H9 (cell line): ENCODE measurements around the gene NPDC1. TPM values are rescaled to one million over a fixed set of nuclear protein-coding genes. Genes with fewer than 3 reads are reported as not detected.

Experiments used
- DNase-seq: peaks from one replicate; pipeline ENCODE4 v3.0.0-alpha.2; 2017
- H2AFZ ChIP-seq: one replicate; pipeline ENCODE4 v1.6.1; 2013; ENCODE audit warnings: mild to moderate bottlenecking, low read length, control low read depth, moderate library complexity
- H2AK5ac ChIP-seq: 2 replicates; pipeline ENCODE4 v1.6.1; 2013; ENCODE audit warnings: low read length, control low read depth, mixed read lengths; ENCODE audit not compliant: insufficient read length
- H2BK120ac ChIP-seq: one replicate; pipeline ENCODE4 v1.6.1; 2013; ENCODE audit warnings: low read depth, mild to moderate bottlenecking, low read length, control low read depth, inconsistent platforms; ENCODE audit not compliant: poor library complexity, severe bottlenecking
- H2BK12ac ChIP-seq: 2 replicates; pipeline ENCODE4 v1.6.1; 2013; ENCODE audit warnings: low read length, control low read depth, mixed read lengths, low read depth; ENCODE audit not compliant: insufficient read length
- H2BK15ac ChIP-seq: 2 replicates; pipeline ENCODE4 v1.6.1; 2013; ENCODE audit warnings: low read depth, low read length, control low read depth
- H2BK20ac ChIP-seq: one replicate; pipeline ENCODE4 v1.6.1; 2013; ENCODE audit warnings: low read depth, mild to moderate bottlenecking, low read length, control low read depth, inconsistent platforms; ENCODE audit not compliant: poor library complexity, severe bottlenecking
- H2BK5ac ChIP-seq: 2 replicates; pipeline ENCODE4 v1.6.1; 2013; ENCODE audit warnings: low read length, control low read depth, mixed read lengths; ENCODE audit not compliant: insufficient read length
- H3K14ac ChIP-seq: 2 replicates; pipeline ENCODE4 v1.6.1; 2013; ENCODE audit warnings: low read length, control low read depth; ENCODE audit not compliant: insufficient read depth
- H3K18ac ChIP-seq: 2 replicates; pipeline ENCODE4 v1.6.1; 2013; ENCODE audit warnings: low read depth, mild to moderate bottlenecking, mixed read lengths, low read length, control low read depth; ENCODE audit not compliant: insufficient read length
- H3K23ac ChIP-seq: 2 replicates; pipeline ENCODE4 v1.6.1; 2013; ENCODE audit warnings: low read length, control low read depth, mixed read lengths, low read depth; ENCODE audit not compliant: insufficient read length
- H3K23me2 ChIP-seq: 2 replicates; pipeline ENCODE4 v1.6.1; 2013; ENCODE audit warnings: low read depth, mild to moderate bottlenecking, mixed read lengths, low read length, control low read depth; ENCODE audit not compliant: insufficient read length, poor library complexity, severe bottlenecking
- H3K27ac ChIP-seq: 2 replicates; pipeline ENCODE4 v1.5.1; 2013; ENCODE audit warnings: low read length, control low read depth, mixed read lengths, low read depth; ENCODE audit not compliant: insufficient read length
- H3K27me3 ChIP-seq: 2 replicates; pipeline ENCODE4 v1.6.1; 2013; ENCODE audit warnings: low read length, control low read depth, inconsistent platforms; ENCODE audit not compliant: insufficient read depth
- H3K4ac ChIP-seq: 2 replicates; pipeline ENCODE4 v1.6.1; 2013; ENCODE audit warnings: low read depth, mild to moderate bottlenecking, control low read depth, inconsistent platforms, low read length, moderate library complexity
- H3K4me1 ChIP-seq: 2 replicates; pipeline ENCODE4 v1.6.1; 2013; ENCODE audit warnings: low read length, control low read depth, inconsistent platforms; ENCODE audit not compliant: insufficient read depth
- H3K4me2 ChIP-seq: 2 replicates; pipeline ENCODE4 v1.6.1; 2013; ENCODE audit warnings: low read length, control low read depth, mixed read lengths; ENCODE audit not compliant: insufficient read length, insufficient read depth
- H3K56ac ChIP-seq: 2 replicates; pipeline ENCODE4 v1.6.1; 2013; ENCODE audit warnings: low read depth, mild to moderate bottlenecking, mixed read lengths, low read length, control low read depth; ENCODE audit not compliant: insufficient read length
- H3K79me1 ChIP-seq: 2 replicates; pipeline ENCODE4 v1.6.1; 2013; ENCODE audit warnings: low read depth, mild to moderate bottlenecking, moderate library complexity, low read length, control low read depth, inconsistent platforms; ENCODE audit not compliant: insufficient read depth, poor library complexity, severe bottlenecking
- H3K79me2 ChIP-seq: 2 replicates; pipeline ENCODE4 v1.6.1; 2013; ENCODE audit warnings: low read length, control low read depth, inconsistent platforms; ENCODE audit not compliant: insufficient read depth
- H3K9ac ChIP-seq: 2 replicates; pipeline ENCODE4 v1.6.1; 2013; ENCODE audit warnings: low read length, control low read depth, mixed read lengths; ENCODE audit not compliant: insufficient read length; ENCODE audit errors: extremely low read depth
- H3K9me3 ChIP-seq: one replicate; pipeline ENCODE4 v1.6.1; 2013; ENCODE audit warnings: low read depth, low read length, inconsistent platforms; ENCODE audit not compliant: control insufficient read depth
- H3T11ph ChIP-seq: one replicate; pipeline ENCODE4 v1.6.1; 2013; ENCODE audit warnings: mild to moderate bottlenecking, low read length, control low read depth, inconsistent platforms
- H4K20me1 ChIP-seq: one replicate; pipeline ENCODE4 v1.6.1; 2013; ENCODE audit not compliant: control insufficient read depth, insufficient read length, insufficient read depth
- H4K5ac ChIP-seq: 2 replicates; pipeline ENCODE4 v1.6.1; 2013; ENCODE audit warnings: low read depth, mild to moderate bottlenecking, mixed read lengths, low read length, control low read depth; ENCODE audit not compliant: insufficient read length
- H4K8ac ChIP-seq: replicated peaks from 2 replicates; pipeline ENCODE4 v1.6.1; 2013; ENCODE audit warnings: low read length, control low read depth, mixed read lengths, low read depth; ENCODE audit not compliant: insufficient read length
- H4K91ac ChIP-seq: 2 replicates; pipeline ENCODE4 v1.6.1; 2013; ENCODE audit warnings: low read depth, mild to moderate bottlenecking, moderate library complexity, mixed read lengths, low read length, control low read depth; ENCODE audit not compliant: insufficient read length
- H3K27ac Mint-ChIP-seq, 3 experiments: 2 replicates in 2 of 3; 3 replicates in 1 of 3; pipeline ENCODE4 v1.8.0; 2020 to 2021; ENCODE audit warnings: mixed read lengths in 3 of 3, mild to moderate bottlenecking in 1 of 3, moderate library complexity in 1 of 3
- H3K27me3 Mint-ChIP-seq: 2 replicates; pipeline ENCODE4 v1.8.0; 2021; ENCODE audit warnings: low read depth, mild to moderate bottlenecking, moderate library complexity, mixed read lengths
- H3K36me3 Mint-ChIP-seq, 3 experiments: 2 replicates in 2 of 3; 3 replicates in 1 of 3; pipeline ENCODE4 v1.8.0; 2020 to 2021; ENCODE audit warnings: low read depth in 3 of 3, mixed read lengths in 3 of 3; ENCODE audit not compliant: insufficient read depth in 1 of 3
- H3K4me1 Mint-ChIP-seq, 2 experiments: 2 replicates each; pipeline ENCODE4 v1.8.0; 2020; ENCODE audit warnings: mixed read lengths in 2 of 2
- H3K4me3 Mint-ChIP-seq, 2 experiments: 2 replicates in 1 of 2; 3 replicates in 1 of 2; pipeline ENCODE4 v1.8.0; 2020 to 2021; ENCODE audit warnings: mild to moderate bottlenecking in 2 of 2, mixed read lengths in 2 of 2, moderate library complexity in 1 of 2
- H3K9me3 Mint-ChIP-seq, 2 experiments: 2 replicates in 1 of 2; 3 replicates in 1 of 2; pipeline ENCODE4 v1.8.0; 2020; ENCODE audit warnings: mild to moderate bottlenecking in 2 of 2, mixed read lengths in 2 of 2, moderate library complexity in 1 of 2
- WGBS: extraction: QIAGEN DNeasy Blood & Tissue Kit; methylation state at CpG from one replicate; pipeline ENCODE4 v1.1.7; 2013; ENCODE audit warnings: missing lambda C conversion rate, low lambda C conversion rate, mixed read lengths; ENCODE audit not compliant: insufficient read length; ENCODE audit errors: extremely low coverage; 5-methylcytosine and 5-hydroxymethylcytosine counted together
- total RNA-seq: library from RNA; stranded (reverse); gene quantifications from 2 replicates; pipeline ENCODE4 v1.2.1, GENCODE V29; 2021
- TF ChIP-seq, protein P1 (sequence below): fragments of 200-600 bp; sonication (generic); conservative IDR thresholded peaks from 3 replicates; pipeline ENCODE4 v1.8.0; 2021; ENCODE audit warnings: antibody characterized with exemption, mild to moderate bottlenecking

Gene NPDC1
- total RNA-seq, 1 experiment from 2014 or later: 57.6 TPM

DNA sequence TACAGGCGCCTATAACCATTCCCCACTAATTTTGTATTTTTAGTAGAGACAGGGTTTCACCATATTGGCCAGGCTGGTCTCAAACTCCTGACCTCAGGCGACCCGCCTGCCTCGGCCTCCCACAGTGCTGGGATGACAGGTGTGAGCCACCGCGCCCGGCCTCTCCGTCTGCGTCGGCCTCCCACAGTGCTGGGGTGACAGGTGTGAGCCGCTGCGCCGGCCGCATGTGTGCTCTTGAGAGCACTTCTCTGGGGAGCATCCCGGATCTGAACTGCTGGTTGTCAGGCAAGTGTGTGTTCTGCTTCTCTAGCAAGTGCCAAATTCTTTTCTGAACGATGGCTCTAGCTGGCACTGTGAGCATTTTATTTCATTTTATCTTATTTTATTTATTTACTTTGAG, 11.6 kb upstream of the NPDC1 start:
- Histone ChIP-seq H3T11ph (no peak overlapping the region), H3K4ac (no peak overlapping the region), H3K4me1 (no peaks in the 10 kb centered on the region), H2BK5ac (no peak overlapping the region), H3K23ac (no peak overlapping the region), H3K23me2 (peaks cover 6% of the 10 kb centered on the region), H4K5ac (no peak overlapping the region), H3K27me3 (peaks cover 2% of the 10 kb centered on the region; the same call in 1 of the 2 replicates), H3K27ac (no peak overlapping the region), H2BK120ac (no peak overlapping the region), H3K18ac (no peak overlapping the region), H2AFZ (no peak overlapping the region), H2BK20ac (no peak overlapping the region), H3K56ac (no peak overlapping the region), H4K20me1 (no peaks in the 10 kb centered on the region), H4K8ac (no peak overlapping the region), H4K91ac (no peak overlapping the region), H3K9ac (no peak overlapping the region), H3K79me2 (no peaks in the 10 kb centered on the region), H2AK5ac (no peak overlapping the region), H2BK12ac (no peak overlapping the region), H3K79me1 (no peaks in the 10 kb centered on the region), H3K14ac (no peak overlapping the region), H3K9me3 (no peaks in the 10 kb centered on the region), H2BK15ac (no peak overlapping the region), H3K4me2 (no peak overlapping the region)
- Mint-ChIP-seq H3K9me3 (no peaks in the 10 kb centered on the region), H3K36me3 (no peaks in the 10 kb centered on the region), H3K27me3 (peaks cover 43% of the 10 kb centered on the region), H3K4me1 (peaks cover 2 to 7% of the 10 kb centered on the region in 2 experiments), H3K27ac (no peak overlapping the region), H3K4me3 (no peak overlapping the region)
- TF ChIP-seq, protein P1, sequence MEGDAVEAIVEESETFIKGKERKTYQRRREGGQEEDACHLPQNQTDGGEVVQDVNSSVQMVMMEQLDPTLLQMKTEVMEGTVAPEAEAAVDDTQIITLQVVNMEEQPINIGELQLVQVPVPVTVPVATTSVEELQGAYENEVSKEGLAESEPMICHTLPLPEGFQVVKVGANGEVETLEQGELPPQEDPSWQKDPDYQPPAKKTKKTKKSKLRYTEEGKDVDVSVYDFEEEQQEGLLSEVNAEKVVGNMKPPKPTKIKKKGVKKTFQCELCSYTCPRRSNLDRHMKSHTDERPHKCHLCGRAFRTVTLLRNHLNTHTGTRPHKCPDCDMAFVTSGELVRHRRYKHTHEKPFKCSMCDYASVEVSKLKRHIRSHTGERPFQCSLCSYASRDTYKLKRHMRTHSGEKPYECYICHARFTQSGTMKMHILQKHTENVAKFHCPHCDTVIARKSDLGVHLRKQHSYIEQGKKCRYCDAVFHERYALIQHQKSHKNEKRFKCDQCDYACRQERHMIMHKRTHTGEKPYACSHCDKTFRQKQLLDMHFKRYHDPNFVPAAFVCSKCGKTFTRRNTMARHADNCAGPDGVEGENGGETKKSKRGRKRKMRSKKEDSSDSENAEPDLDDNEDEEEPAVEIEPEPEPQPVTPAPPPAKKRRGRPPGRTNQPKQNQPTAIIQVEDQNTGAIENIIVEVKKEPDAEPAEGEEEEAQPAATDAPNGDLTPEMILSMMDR: no peak
- WGBS: no CpG with 5 or more reads among the region's 16 CpGs
- no peak for DNase-seq
